Coronary artery (tissue), 2 donors: ENCODE results near the gene SLC35F1.

Source experiments
- DNase-seq: peaks from one replicate; pipeline ENCODE4 v3.0.0-alpha.2; 2017; ENCODE audit warnings: low spot score
- H3K27ac ChIP-seq, 2 donors: fragments of 200-600 bp; sonication (generic); one replicate each; pipeline ENCODE4 v1.5.1; 2016 to 2019
- H3K4me3 ChIP-seq: fragments of 200-600 bp; sonication (generic); 2 replicates; pipeline ENCODE4 v1.5.1; 2016; ENCODE audit warnings: mild to moderate bottlenecking, moderate library complexity
- CTCF ChIP-seq: fragments of 200-600 bp; sonication (generic); IDR thresholded peaks from one replicate; pipeline ENCODE4 v1.5.1; 2019; ENCODE audit warnings: antibody characterized with exemption

SLC35F1 gene

GRCh38 chr6:118212451-118213173 is 305.5 kb downstream of the SLC35F1 start:
- no peak for TF ChIP-seq CTCF
- no peak overlapping the region for H3K27ac ChIP-seq
- DNase-seq, result no peak
- H3K4me3 ChIP-seq, result no peak overlapping the region

- no peak overlapping the region for H3K4me3 ChIP-seq
- TF ChIP-seq CTCF, result no peak
- H3K27ac ChIP-seq, result no peak overlapping the region
- DNase-seq, result no peak
These were observed 308.2 kb downstream of the SLC35F1 start for GRCh38 chr6:118215269-118215668.

- no peak overlapping the region for H3K27ac ChIP-seq
- DNase-seq, result no peak
- TF ChIP-seq CTCF, result no peak
- H3K4me3 ChIP-seq, result no peak overlapping the region
These were observed 309.7 kb downstream of the SLC35F1 start for GRCh38 chr6:118216751-118217150.

- no peak for DNase-seq
- H3K4me3 ChIP-seq, result no peak overlapping the region
- no peak overlapping the region for H3K27ac ChIP-seq
- no peak for TF ChIP-seq CTCF
These were observed 311.1 kb downstream of the SLC35F1 start for GRCh38 chr6:118218156-118218555.

GRCh38 chr6:118220429-118221128 is 313.5 kb downstream of the SLC35F1 start:
- no peak overlapping the region for H3K27ac ChIP-seq
- no peak for TF ChIP-seq CTCF
- no peak overlapping the region for H3K4me3 ChIP-seq
- DNase-seq, result no peak

GRCh38 chr6:118223316-118223715 is 316.3 kb downstream of the SLC35F1 start:
- Histone ChIP-seq H3K4me3 (no peak overlapping the region), H3K27ac (no peak overlapping the region)
- no peak for TF ChIP-seq CTCF
- DNase-seq, result no peak

- no peak for TF ChIP-seq CTCF
- no peak overlapping the region for H3K27ac ChIP-seq
- no peak overlapping the region for H3K4me3 ChIP-seq
- DNase-seq, result no peak
These were observed 321.8 kb downstream of the SLC35F1 start for GRCh38 chr6:118228886-118229285.
